Middle frontal gyrus (tissue), 1 donor: Measurements from ENCODE around the gene HHATL.

Experiments
- DNase-seq: peaks from one replicate; pipeline ENCODE4 v3.0.0-alpha.2; 2015; ENCODE audit warnings: low spot score; ENCODE audit errors: extremely low spot score

Gene HHATL

DNA sequence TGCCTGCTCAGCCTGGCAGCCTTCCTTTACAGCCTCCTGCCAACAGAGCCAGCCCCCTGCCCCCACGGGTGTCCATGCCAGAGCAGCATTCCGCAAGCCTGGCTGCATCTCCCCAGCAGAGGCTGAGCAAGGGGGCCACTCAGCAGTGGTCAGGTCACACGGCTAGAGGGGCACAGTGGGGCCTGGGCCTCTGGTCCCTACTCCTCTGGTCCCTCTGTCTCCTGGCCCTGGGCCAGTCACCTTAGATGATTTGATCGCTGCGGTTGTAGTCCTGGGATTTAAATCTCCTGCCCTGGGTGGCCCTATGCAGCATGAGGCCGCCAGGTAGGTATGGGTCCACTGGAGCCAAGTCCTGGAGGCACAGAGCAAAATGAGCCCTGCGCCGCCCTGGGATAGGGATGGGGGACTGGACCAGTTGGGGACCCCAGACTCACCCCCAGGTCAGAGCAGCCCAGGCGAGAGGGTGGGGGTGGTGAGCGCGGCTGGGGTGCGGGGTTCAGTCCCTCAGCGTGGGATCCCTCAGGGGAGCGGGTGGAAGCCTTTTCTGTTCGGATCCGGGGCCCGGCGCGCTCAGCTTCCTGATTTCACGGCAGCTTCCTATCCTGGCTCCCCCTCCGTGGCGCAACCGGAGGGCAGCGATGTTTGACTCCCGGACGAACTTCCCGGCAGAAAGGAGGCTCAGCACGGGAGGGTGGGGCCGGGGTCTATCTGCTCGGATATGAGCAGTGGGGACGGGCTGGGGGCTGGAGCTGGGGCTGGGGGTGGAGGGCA, 48.9 kb downstream of the HHATL start, which contains the start of gene ZBTB47:
ZBTB47 (plus strand) TSS at position 138 of the 771 bp plus-strand sequence. CDS start 4,659 bp downstream, outside the sequence.
- DNase-seq, result no peak

DNA sequence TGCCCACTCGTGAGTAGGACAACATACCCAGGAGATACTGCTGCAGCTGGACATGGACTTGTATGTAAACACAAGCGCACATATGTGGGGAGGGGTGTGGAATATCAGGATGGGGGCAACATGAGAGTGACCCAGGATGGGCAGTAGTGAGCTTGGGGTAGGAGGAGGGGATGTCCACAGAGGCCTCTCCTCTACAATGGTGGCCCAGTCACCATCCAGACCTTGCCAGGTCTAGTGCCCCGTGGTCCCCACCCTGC, 49.4 kb downstream of the HHATL start:
- no peak for DNase-seq

DNA sequence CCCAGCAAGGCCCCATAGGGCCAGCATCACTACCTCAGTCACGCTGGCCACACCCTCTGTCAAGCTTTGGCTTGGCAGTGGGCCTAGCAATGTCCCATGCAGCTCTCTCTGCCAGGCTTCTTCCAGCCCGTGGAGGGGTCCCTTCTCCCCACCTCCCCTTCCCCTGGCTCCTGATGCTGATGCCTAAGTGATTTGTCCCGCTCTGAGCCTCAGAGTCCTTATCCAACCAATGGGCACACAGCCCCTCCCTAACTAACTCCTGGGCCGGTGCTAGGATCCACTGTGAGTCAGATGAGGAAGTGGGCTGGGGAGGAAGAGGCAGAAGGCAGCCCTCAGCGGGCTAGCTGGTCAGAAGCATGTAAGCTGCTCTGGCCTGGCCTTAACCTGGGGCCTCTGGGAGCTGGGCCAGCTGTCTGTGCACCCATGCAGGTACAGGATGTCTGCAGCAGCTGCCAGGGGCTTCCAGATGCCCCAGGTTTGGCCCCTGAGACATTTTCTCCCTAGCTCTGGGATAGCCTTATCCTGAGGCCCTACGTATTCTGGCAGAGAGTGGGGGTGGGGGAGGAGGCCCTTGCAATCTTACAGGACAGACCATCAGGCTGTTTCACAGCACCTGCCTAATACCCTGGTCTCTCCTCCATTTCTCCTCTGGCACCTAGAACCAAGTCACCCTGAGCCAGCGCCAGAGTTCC, 49.8 kb downstream of the HHATL start:
- no peak for DNase-seq

DNA sequence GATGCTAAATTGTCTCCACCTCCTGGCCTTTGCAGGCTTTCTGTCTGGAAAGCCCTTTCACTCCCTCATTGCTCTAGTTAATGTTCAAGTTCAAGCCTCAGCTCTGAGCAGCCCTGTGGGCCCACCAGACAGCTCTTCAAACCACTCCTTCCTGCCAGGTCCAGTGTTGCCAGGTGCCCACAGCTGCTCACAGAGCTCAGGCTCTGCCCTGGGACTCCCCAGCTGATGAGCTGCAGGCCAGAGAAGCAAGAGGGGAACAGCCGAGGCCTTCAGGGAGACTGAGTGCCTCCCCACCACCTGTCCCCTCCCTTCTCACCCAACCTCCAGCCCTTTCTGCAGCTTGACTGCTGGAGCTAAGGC, 50.4 kb downstream of the HHATL start:
- no peak for DNase-seq

DNA sequence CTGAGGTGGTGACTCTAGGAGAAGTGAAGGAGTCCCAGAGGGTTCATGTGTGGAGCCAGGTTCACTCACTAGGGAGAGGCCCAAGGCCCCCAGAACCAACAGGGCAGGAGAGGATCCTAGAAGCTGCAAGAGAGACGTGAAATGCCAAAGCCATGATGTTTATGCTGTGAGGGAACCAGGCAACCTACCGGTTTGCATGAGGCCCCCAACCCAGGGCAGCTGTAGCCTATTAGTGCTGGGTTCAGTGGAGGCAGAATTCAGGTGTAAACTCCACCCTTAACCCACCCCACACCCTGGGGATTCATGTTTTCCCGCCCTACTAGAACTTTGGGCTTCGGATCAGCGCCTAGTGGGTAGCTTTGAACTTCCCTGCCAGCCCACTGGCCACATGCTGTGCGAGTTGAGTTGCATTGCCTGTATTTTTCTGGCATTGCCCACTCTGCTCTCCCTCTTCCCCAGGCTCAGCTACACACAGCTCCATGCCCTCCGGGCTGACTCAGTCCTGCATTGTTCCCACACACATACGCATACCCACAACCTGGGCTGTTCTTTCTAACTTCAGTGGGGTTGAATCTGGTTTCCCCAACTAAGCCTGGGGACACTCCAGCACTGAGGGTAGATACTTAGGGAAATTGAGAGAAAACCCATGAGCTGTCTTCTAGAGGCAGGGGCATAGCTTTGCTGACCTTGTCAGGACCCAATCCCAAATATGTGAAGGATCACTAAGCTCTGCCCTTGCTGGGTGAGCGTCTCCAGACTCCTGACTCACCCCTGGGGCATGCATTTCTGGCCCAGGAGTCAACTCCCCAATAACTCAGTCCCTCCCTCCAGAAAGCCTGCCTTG, 51.1 kb downstream of the HHATL start:
- DNase-seq, result no peak

DNA sequence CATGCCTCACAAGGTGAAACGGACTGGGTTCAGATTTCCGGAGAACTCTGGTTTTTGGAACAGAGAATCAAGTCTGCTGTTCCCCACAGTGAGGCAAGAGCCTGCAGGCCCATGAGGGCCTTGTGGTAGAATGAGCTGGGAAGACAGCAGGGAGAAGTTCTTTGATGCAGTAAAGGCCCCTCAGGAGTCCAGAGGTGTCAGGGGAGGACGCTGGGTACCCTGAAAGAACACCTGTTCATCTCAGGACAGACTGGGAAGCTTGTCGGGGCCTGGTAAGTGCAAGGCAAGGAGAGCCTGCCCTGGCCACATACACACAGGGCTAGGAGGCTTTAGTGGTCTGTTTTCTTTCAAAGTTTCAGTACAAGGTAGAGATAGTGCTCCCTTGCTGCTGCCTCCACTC, 52.8 kb downstream of the HHATL start:
- no peak for DNase-seq

DNA sequence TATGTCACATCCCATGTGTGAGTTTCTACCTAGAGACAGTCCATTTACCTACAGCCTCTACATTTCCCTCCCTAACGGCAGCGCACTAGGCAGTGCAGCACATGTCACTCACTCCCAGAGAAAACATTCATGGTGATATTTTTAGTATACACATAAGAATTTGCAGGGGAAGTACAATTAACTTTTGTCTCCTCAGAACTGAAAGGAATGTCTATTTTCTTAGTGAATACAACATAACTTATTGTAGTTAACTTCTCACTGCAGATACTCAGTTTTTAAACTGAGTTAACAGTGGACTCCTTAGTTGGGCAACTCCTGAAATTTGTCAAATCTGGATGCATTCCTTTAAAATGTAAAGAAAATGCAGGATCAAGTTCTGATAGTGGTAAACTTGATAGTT, 53.6 kb downstream of the HHATL start:
- no peak for DNase-seq

DNA sequence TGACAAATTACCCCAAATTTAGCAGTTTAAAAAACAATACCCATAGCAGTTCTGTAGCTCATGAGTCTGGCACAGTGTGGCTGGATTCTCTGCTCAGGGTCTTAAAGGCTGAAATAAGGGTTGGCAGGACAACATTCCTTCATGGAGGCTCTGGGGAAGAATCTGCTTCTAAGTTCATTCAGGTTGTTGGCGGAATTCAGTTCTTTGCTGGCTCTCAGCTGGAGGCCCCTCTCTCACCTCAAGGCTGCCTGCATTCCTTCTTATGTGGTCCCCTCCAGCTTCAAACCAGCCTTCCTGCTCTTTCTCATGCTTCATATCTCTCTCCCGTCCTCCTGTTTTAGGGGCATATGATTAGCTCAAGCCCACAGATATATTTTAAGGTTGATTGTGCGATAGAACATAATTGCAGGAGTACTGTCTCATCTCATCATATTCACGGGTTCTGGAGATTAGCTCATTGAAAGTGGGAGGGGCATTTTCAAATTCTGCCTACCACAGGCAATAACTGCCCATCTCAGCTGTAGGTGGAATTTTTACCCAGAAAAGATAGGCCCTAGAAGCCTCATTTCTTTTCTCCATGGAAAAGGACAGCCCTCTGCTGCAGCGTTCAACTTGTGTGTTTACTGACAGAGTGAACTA, 54.7 kb downstream of the HHATL start:
- DNase-seq, result no peak
